H1 (cell line): ENCODE measurements around the gene CH25H. TPM values are rescaled to one million over a fixed set of nuclear protein-coding genes. Genes with fewer than 3 reads are reported as not detected.

Source experiments
- CTCF ChIA-PET: fragments of 300-600 bp; sonication (Branson Sonifier 250); formaldehyde crosslinking; loops from one replicate; lab custom pipeline; 2021; ENCODE audit not compliant: partially characterized antibody; lab: Charles Lee
- POLR2A ChIA-PET: fragments of 300-600 bp; sonication (Branson Sonifier 250); formaldehyde crosslinking; loops from one replicate; lab custom pipeline; 2021; ENCODE audit warnings: inconsistent platforms; ENCODE audit not compliant: partially characterized antibody; lab: Charles Lee
- DNase-seq, 2 experiments: peaks; one replicate each; pipeline versions ENCODE4 v3.0.0 to v3.0.0-alpha.2; 2010 to 2022; ENCODE audit warnings: low spot score in 2 of 2, low read depth in 1 of 2, mixed read lengths in 1 of 2
- FAIRE-seq: peaks from 2 replicates; lab custom pipeline; 2011; peaks lifted over from hg19 to GRCh38; lab: Jason Lieb, UNC
- H2AFZ ChIP-seq: 2 replicates; pipeline ENCODE4 v1.8.1; 2012; ENCODE audit warnings: low read length, inconsistent platforms
- H2AK5ac ChIP-seq: 2 replicates; pipeline ENCODE4 v1.6.1; 2013; ENCODE audit warnings: low read depth, low read length
- H2BK120ac ChIP-seq: replicated peaks from 2 replicates; pipeline ENCODE3; 2013; ENCODE audit warnings: low read depth, low read length, inconsistent platforms
- H2BK12ac ChIP-seq: 2 replicates; pipeline ENCODE4 v1.6.1; 2013; ENCODE audit warnings: low read depth, low read length
- H2BK15ac ChIP-seq: 2 replicates; pipeline ENCODE4 v1.6.1; 2013; ENCODE audit warnings: low read length
- H2BK20ac ChIP-seq: 2 replicates; pipeline ENCODE4 v1.6.1; 2013; ENCODE audit warnings: low read length
- H2BK5ac ChIP-seq: 2 replicates; pipeline ENCODE4 v1.6.1; 2013; ENCODE audit warnings: low read depth, low read length
- H3K14ac ChIP-seq: 2 replicates; pipeline ENCODE4 v1.6.1; 2013; ENCODE audit warnings: inconsistent platforms; ENCODE audit not compliant: insufficient read length
- H3K18ac ChIP-seq: 2 replicates; pipeline ENCODE4 v1.6.1; 2013; ENCODE audit warnings: low read length; ENCODE audit errors: extremely low read depth
- H3K23ac ChIP-seq: 2 replicates; pipeline ENCODE4 v1.6.1; 2013; ENCODE audit warnings: inconsistent platforms; ENCODE audit not compliant: insufficient read length
- H3K23me2 ChIP-seq: 2 replicates; pipeline ENCODE4 v1.6.1; 2013; ENCODE audit warnings: low read depth, low read length
- H3K27ac ChIP-seq: 2 replicates; pipeline ENCODE4 v1.6.1; 2011; ENCODE audit warnings: low read depth, low read length, inconsistent platforms
- H3K27me3 ChIP-seq, 4 experiments: replicated peaks in 1 of 4; 1 replicate in 1 of 4; 2 replicates in 3 of 4; pipeline versions ENCODE4 v1.6.1 to v1.8.1; 2011 to 2013; ENCODE audit warnings: low read length in 3 of 4, mild to moderate bottlenecking in 3 of 4, inconsistent platforms in 2 of 4, mixed read lengths in 2 of 4, moderate library complexity in 1 of 4; ENCODE audit not compliant: control insufficient read depth in 3 of 4, insufficient read depth in 3 of 4; ENCODE audit errors: extremely low read depth in 1 of 4
- H3K36me3 ChIP-seq, 4 experiments: 2 replicates each; pipeline versions ENCODE4 v1.6.1 to v1.8.1; 2011 to 2013; ENCODE audit warnings: mild to moderate bottlenecking in 4 of 4, low read length in 3 of 4, moderate library complexity in 2 of 4, control low read depth in 1 of 4, inconsistent platforms in 1 of 4; ENCODE audit not compliant: insufficient read depth in 4 of 4, control insufficient read depth in 2 of 4
- H3K4ac ChIP-seq: replicated peaks from 2 replicates; pipeline ENCODE3; 2013; ENCODE audit warnings: low read length, low read depth, mixed read lengths, inconsistent platforms; ENCODE audit not compliant: insufficient read length
- H3K4me1 ChIP-seq, 4 experiments: replicated peaks in 1 of 4; 1 replicate in 1 of 4; 2 replicates in 3 of 4; pipeline versions ENCODE4 v1.6.1 to v1.8.1; 2011 to 2013; ENCODE audit warnings: low read length in 3 of 4, inconsistent platforms in 2 of 4, mixed read lengths in 1 of 4; ENCODE audit not compliant: insufficient read depth in 4 of 4, control insufficient read depth in 3 of 4
- H3K4me2 ChIP-seq, 2 experiments: 2 replicates each; pipeline versions ENCODE4 v1.6.1 to v1.8.1; 2011 to 2013; ENCODE audit warnings: low read depth in 2 of 2, low read length in 2 of 2, control low read depth in 1 of 2, inconsistent platforms in 1 of 2, mild to moderate bottlenecking in 1 of 2; ENCODE audit not compliant: insufficient read depth in 1 of 2
- H3K4me3 ChIP-seq, 4 experiments: fragments of 200-600, 300-600 bp in 1 of 4; sonication (generic), shearing (Covaris generic), sonication (Bioruptor Twin) in 1 of 4; 2 replicates each; pipeline versions ENCODE4 v1.5.1 to v1.8.1; 2011 to 2016; ENCODE audit warnings: low read length in 4 of 4, low read depth in 3 of 4, control low read depth in 2 of 4, inconsistent platforms in 2 of 4, mild to moderate bottlenecking in 2 of 4, mixed read lengths in 1 of 4, moderate library complexity in 1 of 4; ENCODE audit not compliant: insufficient read depth in 2 of 4; ENCODE audit errors: extremely low read depth in 1 of 4
- H3K56ac ChIP-seq: replicated peaks from 2 replicates; pipeline ENCODE3; 2013; ENCODE audit warnings: low read depth, mild to moderate bottlenecking, mixed read lengths, low read length, inconsistent platforms; ENCODE audit not compliant: insufficient read length
- H3K79me1 ChIP-seq: 2 replicates; pipeline ENCODE4 v1.6.1; 2013; ENCODE audit warnings: low read depth, low read length, control low read depth
- H3K79me2 ChIP-seq, 2 experiments: 2 replicates each; pipeline versions ENCODE4 v1.6.1 to v1.8.1; 2012 to 2013; ENCODE audit warnings: low read length in 2 of 2, mild to moderate bottlenecking in 2 of 2, inconsistent platforms in 1 of 2; ENCODE audit not compliant: insufficient read depth in 2 of 2, control insufficient read depth in 1 of 2
- H3K9ac ChIP-seq, 4 experiments: replicated peaks in 1 of 4; 1 replicate in 1 of 4; 2 replicates in 3 of 4; pipeline versions ENCODE4 v1.6.1 to v1.8.1; 2011 to 2013; ENCODE audit warnings: low read depth in 3 of 4, low read length in 3 of 4, control low read depth in 2 of 4, mild to moderate bottlenecking in 2 of 4, moderate library complexity in 2 of 4, inconsistent platforms in 1 of 4; ENCODE audit errors: extremely low read depth in 1 of 4
- H3K9me3 ChIP-seq, 2 experiments: 2 replicates each; pipeline versions ENCODE4 v1.6.1 to v1.8.1; 2012 to 2013; ENCODE audit warnings: mild to moderate bottlenecking in 2 of 2, moderate library complexity in 2 of 2, control low read depth in 1 of 2, inconsistent platforms in 1 of 2, low read depth in 1 of 2, low read length in 1 of 2, mixed read lengths in 1 of 2; ENCODE audit not compliant: insufficient read depth in 2 of 2
- H4K20me1 ChIP-seq, 2 experiments: replicated peaks in 1 of 2; 2 replicates each; pipeline versions ENCODE3 to v1.8.1; 2011 to 2013; ENCODE audit warnings: inconsistent platforms in 2 of 2, low read length in 2 of 2, mild to moderate bottlenecking in 1 of 2; ENCODE audit not compliant: insufficient read depth in 2 of 2, control insufficient read depth in 1 of 2
- H4K5ac ChIP-seq: 2 replicates; pipeline ENCODE4 v1.6.1; 2013; ENCODE audit warnings: low read length, low read depth, mixed read lengths, inconsistent platforms; ENCODE audit not compliant: insufficient read length
- H4K8ac ChIP-seq: 2 replicates; pipeline ENCODE4 v1.8.0; 2013; ENCODE audit warnings: mild to moderate bottlenecking, moderate library complexity, low read length, inconsistent platforms; ENCODE audit not compliant: insufficient read depth; ENCODE audit errors: extremely low read depth
- H4K91ac ChIP-seq: replicated peaks from 2 replicates; pipeline ENCODE3; 2013; ENCODE audit warnings: low read length, mixed read lengths, inconsistent platforms; ENCODE audit not compliant: insufficient read length
- CBX5 ChIP-seq: fragments of 300-800, 300-1000 bp; sonication (generic); IDR thresholded peaks from 2 replicates; pipeline ENCODE4 v1.7.1; 2016; ENCODE audit warnings: antibody characterized with exemption, low read length, low read depth
- CHD1 ChIP-seq: IDR thresholded peaks from 2 replicates; pipeline ENCODE4 v1.6.1; 2012; ENCODE audit warnings: low read depth, low read length, improper control_type of control experiment
- CTBP2 ChIP-seq: IDR thresholded peaks from 2 replicates; pipeline ENCODE4 v1.7.0; 2011; ENCODE audit warnings: borderline replicate concordance, mild to moderate bottlenecking, moderate library complexity, mixed read lengths, low read length; ENCODE audit not compliant: insufficient read depth, insufficient read length
- KDM4A ChIP-seq: IDR thresholded peaks from one replicate; pipeline ENCODE4 v1.7.1; 2012; ENCODE audit warnings: low read depth, mild to moderate bottlenecking, moderate library complexity, low read length, inconsistent platforms; ENCODE audit not compliant: severe bottlenecking
- NANOG ChIP-seq: IDR thresholded peaks from 2 replicates; pipeline ENCODE4 v1.6.1; 2011; ENCODE audit warnings: low read length, low read depth, mild to moderate bottlenecking, inconsistent platforms; ENCODE audit not compliant: insufficient read depth, poor library complexity, severe bottlenecking
- SIN3A ChIP-seq, 2 experiments: IDR thresholded peaks in 1 of 2; conservative IDR thresholded peaks in 1 of 2; 2 replicates each; pipeline ENCODE4 v1.6.1; 2011 to 2012; ENCODE audit warnings: low read length in 2 of 2, improper control_type of control experiment in 1 of 2, low read depth in 1 of 2, mild to moderate bottlenecking in 1 of 2
- SRF ChIP-seq: IDR thresholded peaks from 2 replicates; pipeline ENCODE4 v1.6.1; 2011; ENCODE audit warnings: mild to moderate bottlenecking, low read depth, low read length, moderate library complexity
- TAF7 ChIP-seq: optimal IDR thresholded peaks from 2 replicates; pipeline ENCODE3; 2011; ENCODE audit warnings: low read depth, mild to moderate bottlenecking, inconsistent platforms, low read length, moderate library complexity, borderline replicate concordance
- WGBS, 2 experiments: shearing (Covaris generic) in 1 of 2; methylation state at CpG; one replicate each; pipeline versions ENCODE4 v1.1.6 to v1.1.7; 2013 to 2015; ENCODE audit warnings: low lambda C conversion rate in 2 of 2, mixed read lengths in 2 of 2, inconsistent platforms in 1 of 2, low coverage in 1 of 2, missing lambda C conversion rate in 1 of 2; ENCODE audit not compliant: insufficient replicate concordance in 2 of 2, insufficient coverage in 1 of 2, insufficient read length in 1 of 2; ENCODE audit errors: extremely low coverage in 1 of 2, missing lambda C conversion rate in 1 of 2; 5-methylcytosine and 5-hydroxymethylcytosine counted together
- polyA plus RNA-seq, 7 experiments: library from polyadenylated mRNA; depleted of rRNA in 3 of 7; stranded (reverse) in 5 of 7; unstranded in 2 of 7; fragments of >200 nt in 5 of 7; fragments of 200-250 nt in 2 of 7; gene quantifications; 1 replicate in 5 of 7; 2 replicates in 1 of 7; 4 replicates in 1 of 7; pipeline versions ENCODE4 v1.2.1 to v1.2.3, GENCODE V29; 2011 to 2013; ENCODE audit warnings: missing spikeins in 2 of 7, mixed read lengths in 2 of 7
- total RNA-seq: library from RNA; stranded (reverse); fragmentation: NEBNext Ultra II Directional; extraction: Animal tissue kit (Norgen Biotek cat#: 25700); gene quantifications from 2 replicates; pipeline ENCODE4 v1.2.1, GENCODE V29; 2021

Gene CH25H
- total and polyA plus RNA-seq, 2 of the 8 experiments (the other 6 are each of a cell fraction or from before 2014, with no cell fraction given): 0.56 to 1.3 TPM

DNA sequence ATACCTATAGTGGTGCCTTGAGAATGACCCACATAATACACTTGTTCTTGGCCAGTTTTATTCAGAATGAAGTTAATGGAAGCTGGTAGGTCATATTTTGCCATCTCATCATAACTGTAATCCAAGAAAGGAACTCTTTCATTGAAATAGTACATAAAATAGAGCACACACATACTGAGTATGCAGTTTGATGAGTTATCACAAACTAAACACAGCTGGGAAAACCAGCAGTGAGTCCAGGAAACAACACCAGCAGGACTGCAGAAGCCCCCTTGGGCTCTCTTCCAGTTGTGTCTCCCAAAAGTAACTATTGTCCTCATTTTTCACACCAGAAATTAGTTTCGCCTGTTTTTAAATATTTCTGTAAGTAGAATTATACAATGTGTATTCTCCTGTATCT, 19.8 kb upstream of the CH25H start:
- H3K27ac ChIP-seq: no peak overlapping the region
- H4K5ac ChIP-seq: no peak overlapping the region
- no peak overlapping the region for H3K4ac ChIP-seq
- TF ChIP-seq KDM4A: no peak
- TF ChIP-seq CBX5: no peak
- no peak for TF ChIP-seq CTBP2
- TF ChIP-seq SRF: no peak
- no peak for TF ChIP-seq SIN3A (conservative IDR thresholded peaks at IDR 0.05 in 1 of 2, IDR thresholded peaks at IDR 0.05 in 1 of 2; ENCODE audit: low read depth in 1 of 2, low read length in 2 of 2)
- TF ChIP-seq CHD1: no peak
- no peak for TF ChIP-seq NANOG
- TF ChIP-seq TAF7: no peak
- H4K20me1 ChIP-seq: no peaks in the 10 kb centered on the region
- no peak overlapping the region for H3K9ac ChIP-seq
- no peaks in the 10 kb centered on the region for H3K79me2 ChIP-seq
- H3K79me1 ChIP-seq: no peaks in the 10 kb centered on the region
- ChIA-PET POLR2A (no interaction called here), CTCF (interaction anchor here (1.5 kb wide), 1 partner anchor 9 kb away, joined by 4 read pairs; no protein-coding TSS in a partner anchor)
- peaks cover 5 to 12% of the 10 kb centered on the region in 2 experiments; a peak in 2 of 4 replicates for H3K9me3 ChIP-seq
- H4K8ac ChIP-seq: no peak overlapping the region
- peaks cover 0 to 3% (median under 1%) of the 10 kb centered on the region in 4 experiments; a peak in 2 of 8 replicates for H3K36me3 ChIP-seq
- H2BK12ac ChIP-seq: no peak overlapping the region
- no peaks in the 10 kb centered on the region for H3K27me3 ChIP-seq
- no peak overlapping the region for H3K56ac ChIP-seq
- H2BK5ac ChIP-seq: no peak overlapping the region
- H3K4me2 ChIP-seq: no peak overlapping the region
- H2BK120ac ChIP-seq: no peak overlapping the region
- no peaks in the 10 kb centered on the region for H3K4me1 ChIP-seq
- H3K23me2 ChIP-seq: no peaks in the 10 kb centered on the region
- DNase-seq (no peak), FAIRE-seq (no peak)
- H3K23ac ChIP-seq: no peak overlapping the region
- no peak overlapping the region for H4K91ac ChIP-seq
- H3K4me3 ChIP-seq: no peak overlapping the region
- no peak overlapping the region for H2AFZ ChIP-seq
- no peak overlapping the region for H3K14ac ChIP-seq
- H2AK5ac ChIP-seq: no peak overlapping the region
- WGBS, 2 experiments: 100% methylated on average over 1 of the region's 1 CpG; no CpG with 5 or more reads in 1 of the 2 experiments
- no peak overlapping the region for H2BK15ac ChIP-seq
- no peak overlapping the region for H2BK20ac ChIP-seq
- H3K18ac ChIP-seq: no peak overlapping the region
